HG02973 (cell line): ENCODE data around the gene FHOD1.

ENCODE experiments used
- ATAC-seq: cut with Tn5 transposase; IDR thresholded peaks from one replicate; pipeline ENCODE4 v1.9.1; 2021; ENCODE audit warnings: moderate library complexity; ENCODE audit not compliant: unreplicated experiment

FHOD1 gene

GRCh38 chr16:67210069-67210937 is 37.0 kb downstream of the FHOD1 start:
- no peak for ATAC-seq

GRCh38 chr16:67209565-67209964 is 37.7 kb downstream of the FHOD1 start:
- ATAC-seq = no peak

- no peak for ATAC-seq
These were observed 39.0 kb downstream of the FHOD1 start for GRCh38 chr16:67208154-67208896.

GRCh38 chr16:67207249-67208091 is 39.8 kb downstream of the FHOD1 start:
- no peak for ATAC-seq

- no peak for ATAC-seq
These were observed 40.4 kb downstream of the FHOD1 start for GRCh38 chr16:67206838-67207248.

GRCh38 chr16:67206129-67206837 is 41.0 kb downstream of the FHOD1 start:
- ATAC-seq = no peak

- ATAC-seq = no peak
These were observed 43.2 kb downstream of the FHOD1 start for GRCh38 chr16:67204076-67204475.

GRCh38 chr16:67202956-67203493 is 44.3 kb downstream of the FHOD1 start:
- no peak for ATAC-seq

GRCh38 chr16:67202426-67202825 is 44.9 kb downstream of the FHOD1 start:
- no peak for ATAC-seq

GRCh38 chr16:67201411-67202345 is 45.6 kb downstream of the FHOD1 start:
- no peak for ATAC-seq

- ATAC-seq = no peak
These were observed 46.8 kb downstream of the FHOD1 start for GRCh38 chr16:67200491-67200890.

GRCh38 chr16:67199808-67200198 is 47.5 kb downstream of the FHOD1 start:
- ATAC-seq = no peak

- no peak for ATAC-seq
These were observed 48.1 kb downstream of the FHOD1 start, which contains the start of gene ELMO3 for GRCh38 chr16:67199011-67199807. Gene ELMO3 (plus strand): TSS chr16:67199131. CDS start chr16:67199327, 196 bp downstream.

GRCh38 chr16:67198238-67198734 is 49.0 kb downstream of the FHOD1 start:
- no peak for ATAC-seq

- ATAC-seq = no peak
These were observed 49.6 kb downstream of the FHOD1 start for GRCh38 chr16:67197704-67198103.

GRCh38 chr16:67196881-67197280 is 50.4 kb downstream of the FHOD1 start:
- ATAC-seq = no peak

GRCh38 chr16:67195676-67196075 is 51.6 kb downstream of the FHOD1 start:
- no peak for ATAC-seq

GRCh38 chr16:67194260-67194659 is 53.0 kb downstream of the FHOD1 start:
- ATAC-seq = no peak
